KOPT-K1 (cell line): Measurements from ENCODE around the gene YPEL1.
"Not testable (repeated sequence)": the region's sequence is repeated elsewhere in the genome, so short reads cannot be mapped to it uniquely, and the experiment has no call there.

Source experiments
- H3K27ac ChIP-seq: fragments of 200-600 bp; sonication (generic); 2 replicates; pipeline ENCODE4 v1.5.1; 2016; ENCODE audit warnings: antibody characterized with exemption, mild to moderate bottlenecking, low read depth, low read length; ENCODE audit not compliant: poor library complexity, severe bottlenecking
- H3K36me3 ChIP-seq: fragments of 200-600 bp; sonication (generic); 2 replicates; pipeline ENCODE4 v1.5.1; 2017; ENCODE audit warnings: antibody characterized with exemption, mild to moderate bottlenecking, low read length, moderate library complexity; ENCODE audit not compliant: insufficient read depth
- H3K9me3 ChIP-seq: fragments of 200-600 bp; sonication (generic); 2 replicates; pipeline ENCODE4 v1.5.1; 2017; ENCODE audit warnings: antibody characterized with exemption, low read length, mild to moderate bottlenecking; ENCODE audit not compliant: insufficient read depth, poor library complexity, severe bottlenecking

Gene YPEL1

GRCh38 chr22:21701384-21701971 lies 34.1 kb downstream of the YPEL1 start:
- no peak overlapping the region for H3K27ac ChIP-seq
- no peaks in the 10 kb centered on the region for H3K9me3 ChIP-seq
- peaks cover 70% of the 10 kb centered on the region for H3K36me3 ChIP-seq

GRCh38 chr22:21700822-21701221 lies 34.8 kb downstream of the YPEL1 start:
- Histone ChIP-seq H3K36me3 (peaks cover 76% of the 10 kb centered on the region), H3K9me3 (no peaks in the 10 kb centered on the region), H3K27ac (no peak overlapping the region)

- no peak overlapping the region for H3K27ac ChIP-seq
- no peaks in the 10 kb centered on the region for H3K9me3 ChIP-seq
- peaks cover 88% of the 10 kb centered on the region for H3K36me3 ChIP-seq
Observed at GRCh38 chr22:21699643-21700042, 36.0 kb downstream of the YPEL1 start.

- H3K36me3 ChIP-seq, result peaks cover 98% of the 10 kb centered on the region
Observed at GRCh38 chr22:21698430-21699329, 36.9 kb downstream of the YPEL1 start.

GRCh38 chr22:21697880-21698279 lies 37.7 kb downstream of the YPEL1 start:
- Histone ChIP-seq H3K27ac (no peak overlapping the region), H3K36me3 (peaks cover 98% of the 10 kb centered on the region), H3K9me3 (no peaks in the 10 kb centered on the region)

More at GRCh38 chr22:21698430-21699329, 36.9 kb downstream of the YPEL1 start:
- no peaks in the 10 kb centered on the region for H3K9me3 ChIP-seq
- no peak overlapping the region for H3K27ac ChIP-seq

DNA sequence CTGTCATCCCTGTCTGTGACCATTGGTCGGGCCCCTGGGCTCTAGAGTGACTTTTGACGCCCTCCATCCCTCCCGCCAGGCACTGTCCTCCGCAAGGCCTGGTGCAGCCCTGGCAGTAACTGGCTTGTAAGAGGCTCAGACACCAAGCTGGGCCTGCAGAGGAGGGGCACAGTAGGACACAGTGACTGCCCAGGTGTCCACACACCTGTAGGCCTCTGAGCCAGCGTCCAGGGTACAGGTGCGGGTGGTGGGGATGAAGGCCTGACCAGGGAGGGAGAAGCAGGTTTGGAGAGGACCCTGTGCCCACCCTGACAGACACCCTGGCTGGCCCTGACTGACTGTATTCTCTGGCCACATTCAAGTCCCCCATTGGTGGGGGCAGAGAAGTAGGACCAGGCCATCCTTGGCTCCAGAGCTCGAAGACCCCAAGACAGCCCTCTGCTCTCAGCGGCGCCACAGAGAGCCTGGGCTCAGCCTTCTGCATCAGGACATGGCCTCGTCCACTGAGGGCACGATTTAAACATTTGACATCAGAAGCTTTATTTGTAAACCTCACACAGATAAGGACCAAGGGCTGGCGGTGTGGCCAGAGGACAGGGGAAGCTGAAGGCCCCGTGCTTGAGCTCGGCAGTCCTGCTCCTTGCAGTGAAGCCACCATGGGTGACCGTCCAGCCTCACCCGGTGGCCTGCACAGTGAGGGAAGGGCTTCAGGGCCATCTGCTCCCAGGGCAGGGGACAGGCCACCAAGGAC lies 38.4 kb downstream of the YPEL1 start:
- Histone ChIP-seq H3K27ac (no peak overlapping the region), H3K9me3 (no peaks in the 10 kb centered on the region), H3K36me3 (peaks cover 97% of the 10 kb centered on the region)

- H3K27ac ChIP-seq, result no peak overlapping the region
- peaks cover 98% of the 10 kb centered on the region for H3K36me3 ChIP-seq
- no peaks in the 10 kb centered on the region for H3K9me3 ChIP-seq
Observed at GRCh38 chr22:21696115-21696514, 39.5 kb downstream of the YPEL1 start.

DNA sequence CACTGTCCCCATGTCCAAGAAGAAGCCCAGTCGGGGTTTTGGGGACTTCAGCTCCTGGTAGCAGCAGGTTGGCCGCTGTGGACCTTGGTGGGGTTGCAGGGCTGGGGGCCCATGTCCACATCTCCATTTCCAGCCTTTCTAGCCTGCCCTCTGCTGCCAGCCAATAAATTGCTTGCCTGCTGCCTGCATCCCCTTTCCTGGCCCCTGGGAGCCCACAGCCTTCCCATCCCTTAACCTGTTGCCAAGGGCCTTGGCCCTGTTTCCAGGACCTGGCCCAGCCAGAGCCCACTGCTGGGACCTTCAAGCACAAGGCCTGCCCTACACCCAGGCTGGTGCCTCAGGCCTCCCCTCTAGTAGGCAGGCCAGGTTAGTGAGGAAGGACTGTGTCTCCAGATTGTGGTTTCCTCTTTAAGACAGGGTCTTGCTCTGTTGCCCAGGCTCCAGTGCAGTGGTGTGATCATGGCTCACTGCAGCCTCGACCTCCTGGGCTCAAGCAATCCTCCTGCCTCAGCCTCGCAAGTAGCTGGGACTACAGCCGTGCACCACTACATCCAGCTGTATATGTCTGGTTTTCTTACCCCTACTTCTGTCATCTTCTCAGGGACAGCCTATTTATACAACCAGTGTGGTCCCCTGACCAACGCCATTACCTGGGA lies 40.0 kb downstream of the YPEL1 start:
- no peaks in the 10 kb centered on the region for H3K9me3 ChIP-seq
- H3K27ac ChIP-seq, result no peak overlapping the region
- H3K36me3 ChIP-seq, result peaks cover 96% of the 10 kb centered on the region

GRCh38 chr22:21694795-21695429 lies 40.7 kb downstream of the YPEL1 start:
- Histone ChIP-seq H3K27ac (no peak overlapping the region), H3K9me3 (no peaks in the 10 kb centered on the region), H3K36me3 (peaks cover 96% of the 10 kb centered on the region)

- Histone ChIP-seq H3K9me3 (no peaks in the 10 kb centered on the region), H3K27ac (no peak overlapping the region), H3K36me3 (peaks cover 97% of the 10 kb centered on the region)
Observed at GRCh38 chr22:21694394-21694793, 41.2 kb downstream of the YPEL1 start.

DNA sequence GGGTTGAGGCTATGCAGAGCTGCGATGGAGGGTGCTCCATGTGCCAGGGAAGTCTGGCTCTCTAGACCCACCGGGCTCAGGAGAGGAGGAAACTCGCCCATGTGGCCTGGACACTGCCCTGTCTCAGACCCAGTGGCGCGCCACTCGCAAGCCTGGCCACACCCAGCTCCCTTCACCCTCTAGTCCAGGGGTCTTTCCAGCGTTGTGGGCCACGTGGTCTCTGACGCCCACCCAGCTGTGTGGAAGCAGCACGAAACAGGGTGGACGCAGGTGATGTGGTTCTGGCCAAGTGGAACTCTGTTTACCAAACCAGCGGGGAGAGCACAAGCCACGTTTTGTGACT lies 41.6 kb downstream of the YPEL1 start:
- no peaks in the 10 kb centered on the region for H3K9me3 ChIP-seq
- no peak overlapping the region for H3K27ac ChIP-seq
- peaks cover 97% of the 10 kb centered on the region for H3K36me3 ChIP-seq

- peaks cover 97% of the 10 kb centered on the region for H3K36me3 ChIP-seq
Observed at GRCh38 chr22:21693333-21693998, 42.1 kb downstream of the YPEL1 start.

GRCh38 chr22:21692856-21693255 lies 42.7 kb downstream of the YPEL1 start:
- not testable (repeated sequence) for H3K27ac ChIP-seq, H3K9me3 ChIP-seq
- H3K36me3 ChIP-seq, result peaks cover 97% of the 10 kb centered on the region

More at GRCh38 chr22:21693333-21693998, 42.1 kb downstream of the YPEL1 start:
- Histone ChIP-seq H3K27ac (no peak overlapping the region), H3K9me3 (no peaks in the 10 kb centered on the region)

GRCh38 chr22:21691816-21692215 lies 43.8 kb downstream of the YPEL1 start:
- Histone ChIP-seq H3K36me3 (peaks cover 97% of the 10 kb centered on the region), H3K9me3 (no peaks in the 10 kb centered on the region), H3K27ac (no peak overlapping the region)
